Activated CD4-positive, alpha-beta T cell treated with anti-CD3 and anti-CD28 coated beads, Interleukin-2, Interleukin-4, amounts not matched to agents 100 ng/mL and 50 ng/mL, durations not matched to agents 16 hours and 8 hours (primary cell): Measurements from ENCODE around the gene PPM1J.

ENCODE experiments used
- DNase-seq: peaks from one replicate; pipeline ENCODE4 v3.0.0-alpha.2; 2020; ENCODE audit warnings: low spot score

Gene PPM1J

DNA sequence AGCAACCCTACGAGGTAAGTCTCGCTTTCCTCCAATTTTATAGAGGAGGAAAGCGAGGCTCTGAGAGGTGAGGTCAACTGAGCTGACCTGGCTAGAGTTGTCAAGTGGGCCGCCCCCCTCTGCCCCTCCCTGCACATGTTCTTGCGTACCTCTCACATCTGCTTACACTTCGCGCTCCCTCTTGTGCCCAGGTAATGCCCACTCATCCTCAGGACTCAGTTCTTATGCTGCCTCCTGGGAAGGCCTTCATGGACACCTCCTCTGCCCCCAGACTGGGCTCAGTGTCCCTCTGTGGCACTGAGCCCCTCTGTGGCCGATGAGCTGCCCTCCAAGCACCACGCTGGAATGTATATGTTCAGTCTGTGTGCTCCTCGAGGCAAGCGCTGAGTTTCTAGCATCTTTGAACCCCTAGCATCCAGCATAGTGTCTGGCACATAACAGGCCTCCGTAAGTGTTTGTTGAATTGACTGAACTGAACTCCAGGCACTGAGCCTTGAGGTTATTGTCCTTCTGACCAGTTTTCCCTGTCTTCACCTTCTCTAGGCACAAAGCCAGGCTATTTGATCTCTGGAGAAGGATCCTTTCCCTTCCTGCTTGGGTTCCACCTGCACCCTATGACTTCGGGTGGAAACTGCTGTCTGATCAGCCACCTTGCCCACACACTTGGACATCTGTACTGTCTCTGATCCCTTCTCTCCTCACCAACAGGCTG is 27.2 kb downstream of the PPM1J start:
- no peak for DNase-seq

GRCh38 chr1:112687361-112687760 is 27.8 kb downstream of the PPM1J start:
- DNase-seq: no peak

DNA sequence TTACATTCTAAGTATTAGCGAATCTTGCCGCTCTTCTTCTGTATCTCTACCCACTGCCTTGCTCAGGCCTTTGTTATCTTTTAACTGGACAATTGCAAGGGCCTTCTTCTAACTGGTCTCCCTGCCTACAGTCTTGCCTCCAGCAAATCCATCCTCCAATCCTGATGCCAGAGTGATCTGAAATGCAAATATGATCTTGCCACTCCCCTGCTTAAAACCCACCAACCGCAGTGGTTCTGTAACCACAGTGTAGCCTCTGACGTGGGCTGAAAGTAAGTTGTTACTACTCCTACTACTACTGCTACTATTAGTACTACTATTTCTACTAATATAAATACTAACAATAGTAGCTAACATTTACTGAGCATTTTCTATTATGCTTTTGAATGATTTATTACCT is 28.3 kb downstream of the PPM1J start:
- DNase-seq: no peak

GRCh38 chr1:112686417-112686816 is 28.7 kb downstream of the PPM1J start:
- no peak for DNase-seq

DNA sequence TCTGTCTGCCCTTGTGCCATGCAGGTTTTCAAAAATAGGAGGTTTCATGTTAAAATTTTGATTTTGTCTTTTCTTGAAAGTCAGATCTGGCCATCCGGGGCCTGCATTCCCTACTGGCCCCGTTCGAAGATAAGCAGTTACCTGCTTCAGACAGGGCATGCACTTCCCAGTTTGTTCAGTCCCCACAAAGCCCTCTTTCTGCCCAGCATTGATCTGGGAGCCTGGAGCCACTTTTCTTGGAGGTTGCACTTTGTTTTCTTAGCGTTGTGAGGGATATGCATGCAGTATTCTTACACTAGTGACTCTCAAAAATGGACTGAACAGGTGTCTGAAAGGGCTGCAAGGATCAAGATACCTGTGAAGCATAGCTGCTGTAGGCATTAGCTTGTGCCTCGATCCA is 29.2 kb downstream of the PPM1J start:
- no peak for DNase-seq

DNA sequence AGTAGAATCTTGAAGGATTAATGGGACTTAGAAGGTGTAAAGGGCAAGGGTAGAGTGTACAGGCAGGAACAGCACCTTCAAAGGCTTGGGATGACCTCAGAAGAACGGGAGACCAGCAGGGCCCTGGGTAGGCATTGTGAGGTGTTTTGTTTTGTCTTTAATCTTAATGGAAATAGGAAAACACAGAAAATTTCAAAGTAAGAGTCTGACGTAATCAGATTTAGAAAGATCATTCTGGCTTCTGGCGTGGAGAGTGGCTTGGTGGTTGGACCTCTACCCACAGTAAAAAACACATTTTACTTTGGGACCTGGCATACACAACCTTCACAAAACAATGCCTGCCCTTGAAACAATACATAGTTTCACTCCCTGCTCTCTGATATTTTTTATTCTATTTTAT is 36.5 kb downstream of the PPM1J start:
- DNase-seq: no peak

DNA sequence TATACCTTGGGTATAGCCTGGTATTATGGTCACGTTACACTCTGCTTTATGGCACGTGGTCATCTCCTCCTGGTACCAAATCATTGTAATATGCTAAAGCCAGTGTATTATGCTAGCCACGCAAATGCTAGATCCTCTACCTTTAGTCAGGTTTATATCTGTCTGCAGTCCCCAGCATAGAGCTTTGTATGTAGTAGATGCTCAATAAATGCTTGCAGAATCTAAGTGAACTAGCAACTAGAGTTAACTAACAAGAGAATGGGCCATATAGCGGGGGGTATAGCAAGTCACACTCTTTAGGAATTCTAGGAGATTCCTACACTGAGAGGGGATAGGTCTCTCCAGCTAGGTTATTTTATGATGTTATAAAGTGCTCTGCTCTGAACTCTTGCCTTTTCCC is 37.6 kb downstream of the PPM1J start:
- DNase-seq: no peak

DNA sequence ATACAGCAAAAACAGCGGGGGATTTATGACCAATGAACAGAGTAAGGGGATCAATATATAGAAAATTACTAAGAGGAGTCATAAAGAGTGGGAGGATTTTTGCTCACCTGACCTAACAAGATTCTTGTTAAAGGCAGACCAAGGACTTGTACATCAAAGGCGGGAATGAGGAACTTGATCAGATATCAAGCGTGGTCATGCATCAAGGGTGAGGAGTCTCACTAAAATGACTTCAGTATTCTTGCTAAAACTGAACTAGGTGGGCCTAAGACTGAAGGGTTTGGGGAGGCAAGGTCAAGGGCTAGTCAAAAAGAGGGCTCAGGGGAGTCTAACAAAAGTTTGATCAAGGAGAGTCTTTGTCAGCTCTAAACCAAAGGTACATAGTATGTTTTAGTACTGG is 38.6 kb downstream of the PPM1J start:
- DNase-seq: no peak

GRCh38 chr1:112675728-112676381 is 39.3 kb downstream of the PPM1J start:
- no peak for DNase-seq

DNA sequence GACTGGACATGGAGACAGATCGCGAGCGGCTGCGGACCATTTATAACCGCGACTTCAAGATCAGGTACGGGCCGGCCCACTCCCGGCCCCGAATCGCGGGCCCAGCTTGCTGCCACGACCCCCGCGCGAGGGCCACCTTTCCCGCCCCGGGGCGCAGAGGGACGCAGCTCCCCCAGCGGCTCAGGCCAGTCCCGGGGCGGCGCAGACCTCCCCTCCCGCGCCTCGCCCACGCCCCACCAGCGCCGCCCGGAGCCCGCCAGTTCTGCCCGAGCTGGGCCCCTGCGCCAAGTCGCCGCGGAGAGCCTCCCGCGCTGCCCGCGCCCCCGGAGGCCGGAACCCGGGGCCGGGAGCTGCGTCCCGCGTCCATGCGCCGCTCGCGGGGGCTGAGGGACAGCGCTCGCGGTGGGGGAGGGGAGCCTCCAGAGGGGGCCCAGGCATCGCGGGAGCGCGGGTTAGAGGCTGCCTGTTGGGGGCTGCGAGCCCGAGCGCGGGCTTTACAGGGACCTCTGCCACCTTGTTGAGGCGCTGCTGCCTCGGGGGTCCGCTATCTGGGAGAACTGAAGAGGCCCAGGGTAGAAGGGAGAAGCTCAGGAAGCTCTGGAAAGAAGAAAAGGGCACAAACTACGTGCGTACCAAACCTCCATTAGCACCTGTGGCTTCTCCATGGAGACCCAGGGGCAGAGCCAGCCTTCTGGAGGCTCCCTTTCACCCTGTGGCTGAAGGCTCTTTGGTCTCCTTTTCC is 40.0 kb downstream of the PPM1J start:
- DNase-seq: peak; percentile 16

GRCh38 chr1:112674440-112674985 is 40.6 kb downstream of the PPM1J start, which contains the start of gene MOV10:
Gene MOV10 (plus strand): TSS chr1:112674659. CDS start chr1:112674913, 254 bp downstream.
- DNase-seq: peak; percentile 64

GRCh38 chr1:112673592-112674439 is 41.3 kb downstream of the PPM1J start:
- peak; percentile 7 for DNase-seq

GRCh38 chr1:112672842-112673241 is 42.3 kb downstream of the PPM1J start:
- no peak for DNase-seq

DNA sequence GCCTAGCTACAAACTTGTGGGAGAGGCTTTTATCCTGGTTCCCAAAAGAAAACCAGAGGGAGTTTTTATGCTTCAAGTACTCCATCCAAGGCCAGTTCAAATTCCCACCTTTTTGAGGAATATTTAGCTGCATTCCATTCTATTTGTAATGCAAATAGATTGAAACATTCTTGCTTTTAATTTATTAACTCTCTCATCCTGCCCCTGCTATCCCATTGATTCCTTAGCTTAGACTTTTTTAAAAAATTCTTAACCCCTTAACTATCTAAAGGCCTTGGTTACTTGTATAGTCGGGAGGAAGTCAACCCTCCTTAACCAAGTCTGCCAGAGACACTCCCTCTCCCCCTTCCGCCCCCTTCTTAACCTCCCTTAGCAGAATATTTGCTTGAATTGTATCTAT is 43.1 kb downstream of the PPM1J start:
- no peak for DNase-seq

GRCh38 chr1:112666946-112667345 is 48.2 kb downstream of the PPM1J start:
- peak; percentile 48 for DNase-seq

DNA sequence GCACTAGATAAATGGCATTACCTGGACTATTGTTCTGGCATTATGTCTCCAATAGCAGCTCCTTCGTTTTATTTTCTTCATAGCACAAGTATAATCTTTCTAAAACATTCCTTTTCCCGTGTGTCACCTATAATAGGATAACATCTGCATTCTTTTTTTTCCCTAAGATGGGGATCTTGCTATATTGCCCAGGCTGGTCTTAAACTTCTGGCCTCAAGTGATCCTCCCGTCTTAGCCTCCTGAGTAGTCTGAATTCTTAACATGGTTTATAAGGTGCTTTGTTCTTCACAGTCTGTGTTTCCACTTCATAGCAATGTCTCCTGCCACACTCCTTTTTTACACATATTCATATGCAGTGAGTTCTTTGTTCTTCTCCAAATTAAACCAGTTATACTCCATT is 49.3 kb downstream of the PPM1J start:
- DNase-seq: no peak
